ENCODE results near the gene C1QBP. TPM values are rescaled to one million over a fixed set of nuclear protein-coding genes. Genes with fewer than 3 reads are reported as not detected.

The C1QBP gene
- total and polyA plus RNA-seq, 8 donors = 66.3 to 142 (median 113) TPM

DNA sequence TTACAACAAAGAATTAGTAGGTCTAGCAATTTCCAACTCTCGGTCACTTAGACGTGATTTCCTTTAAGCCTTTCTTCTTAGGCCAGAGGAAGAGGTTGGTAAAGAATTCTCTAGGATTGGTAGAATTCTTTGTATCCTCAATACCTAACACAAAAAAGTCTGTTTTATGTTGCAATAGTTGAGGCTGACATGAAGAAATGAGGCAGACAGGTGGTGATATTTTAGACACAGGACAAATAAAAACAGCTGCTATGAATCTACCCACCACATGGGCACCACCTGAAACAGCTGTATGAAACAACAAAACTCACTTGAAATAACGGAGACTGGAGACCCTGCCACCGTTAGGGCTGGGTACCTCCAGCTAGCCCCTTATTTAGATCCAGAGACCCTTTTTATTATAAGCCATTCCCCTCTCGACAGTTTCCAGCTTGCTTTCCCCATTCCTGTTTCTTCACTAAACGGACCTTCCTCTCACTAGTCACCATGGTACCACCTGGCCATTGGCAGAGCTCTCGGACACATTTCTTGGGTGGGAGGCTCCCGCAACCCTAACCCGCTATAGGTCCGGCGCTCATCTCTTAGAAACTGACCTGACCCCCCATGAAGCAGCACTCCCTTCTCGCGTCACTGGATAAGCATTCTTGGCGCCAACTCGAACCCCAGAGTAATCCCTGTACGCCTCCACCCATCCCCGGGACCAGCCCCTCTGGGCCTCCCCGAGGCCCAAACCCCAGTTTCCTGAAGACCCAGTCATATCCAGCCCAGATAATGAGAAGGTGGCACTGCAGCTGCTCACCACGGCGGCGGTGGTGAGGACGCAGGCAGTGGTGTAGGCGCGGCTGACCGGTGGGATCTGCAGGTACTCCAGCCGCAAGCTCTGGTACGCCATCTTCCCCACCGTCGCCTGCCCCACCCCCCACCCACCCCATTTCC is 46.6 kb upstream of the C1QBP start, which contains the start of gene DERL2:
Gene DERL2, minus strand, starts transcription at position 909 of the 936 bp plus-strand sequence. Its CDS starts 17 bp downstream, at position 892.
- H3K9me3 ChIP-seq = no peaks in the 10 kb centered on the region
- H3K27me3 ChIP-seq = no peaks in the 10 kb centered on the region
- intact Hi-C loops (cut with DNase I) = no loop called here
- ATAC-seq (peak; percentile 7), DNase-seq (no peak)
- peak within 1 kb of the TSS; percentile 94 to 99 for H3K4me3 ChIP-seq
- TF ChIP-seq, protein P1, sequence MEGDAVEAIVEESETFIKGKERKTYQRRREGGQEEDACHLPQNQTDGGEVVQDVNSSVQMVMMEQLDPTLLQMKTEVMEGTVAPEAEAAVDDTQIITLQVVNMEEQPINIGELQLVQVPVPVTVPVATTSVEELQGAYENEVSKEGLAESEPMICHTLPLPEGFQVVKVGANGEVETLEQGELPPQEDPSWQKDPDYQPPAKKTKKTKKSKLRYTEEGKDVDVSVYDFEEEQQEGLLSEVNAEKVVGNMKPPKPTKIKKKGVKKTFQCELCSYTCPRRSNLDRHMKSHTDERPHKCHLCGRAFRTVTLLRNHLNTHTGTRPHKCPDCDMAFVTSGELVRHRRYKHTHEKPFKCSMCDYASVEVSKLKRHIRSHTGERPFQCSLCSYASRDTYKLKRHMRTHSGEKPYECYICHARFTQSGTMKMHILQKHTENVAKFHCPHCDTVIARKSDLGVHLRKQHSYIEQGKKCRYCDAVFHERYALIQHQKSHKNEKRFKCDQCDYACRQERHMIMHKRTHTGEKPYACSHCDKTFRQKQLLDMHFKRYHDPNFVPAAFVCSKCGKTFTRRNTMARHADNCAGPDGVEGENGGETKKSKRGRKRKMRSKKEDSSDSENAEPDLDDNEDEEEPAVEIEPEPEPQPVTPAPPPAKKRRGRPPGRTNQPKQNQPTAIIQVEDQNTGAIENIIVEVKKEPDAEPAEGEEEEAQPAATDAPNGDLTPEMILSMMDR (IDR thresholded peaks at IDR 0.05) = no peak
- peaks cover 0 to 68% of the 10 kb centered on the region in 2 donors for H3K36me3 ChIP-seq
- H3K4me1 ChIP-seq = peaks cover 6 to 43% of the 10 kb centered on the region in 2 donors
- H3K27ac ChIP-seq = peak within 1 kb of the TSS; percentile 99 to 100

DNA sequence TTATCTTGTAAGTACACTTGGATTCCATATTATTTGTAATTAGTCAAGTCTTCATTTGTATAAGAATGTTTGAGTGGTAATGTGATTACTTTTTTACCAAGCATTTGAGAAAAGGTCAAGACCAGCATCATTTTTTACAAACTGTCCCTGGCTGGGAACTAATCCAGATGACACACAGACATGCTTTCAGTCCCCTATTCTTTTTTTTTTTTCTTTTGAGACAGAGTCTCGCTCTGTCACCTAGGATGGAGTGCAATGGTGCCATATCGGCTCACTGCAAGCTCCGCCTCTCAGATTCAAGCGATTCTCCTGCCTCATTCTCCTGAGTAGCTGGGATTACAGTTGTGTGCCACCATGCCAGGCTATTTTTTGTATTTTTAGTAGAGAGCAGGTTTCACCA is 42.5 kb upstream of the C1QBP start:
- peaks cover 0 to 83% of the 10 kb centered on the region in 2 donors for H3K36me3 ChIP-seq
- intact Hi-C loops (cut with DNase I) = no loop called here
- H3K4me1 ChIP-seq = peaks cover 6 to 27% of the 10 kb centered on the region in 2 donors
- no peaks in the 10 kb centered on the region for H3K27me3 ChIP-seq
- TF ChIP-seq, protein P1 (IDR thresholded peaks at IDR 0.05) = no peak
- H3K27ac ChIP-seq = no peak overlapping the region
- no peak overlapping the region for H3K4me3 ChIP-seq
- DNase-seq (no peak), ATAC-seq (no peak)
- no peaks in the 10 kb centered on the region for H3K9me3 ChIP-seq

DNA sequence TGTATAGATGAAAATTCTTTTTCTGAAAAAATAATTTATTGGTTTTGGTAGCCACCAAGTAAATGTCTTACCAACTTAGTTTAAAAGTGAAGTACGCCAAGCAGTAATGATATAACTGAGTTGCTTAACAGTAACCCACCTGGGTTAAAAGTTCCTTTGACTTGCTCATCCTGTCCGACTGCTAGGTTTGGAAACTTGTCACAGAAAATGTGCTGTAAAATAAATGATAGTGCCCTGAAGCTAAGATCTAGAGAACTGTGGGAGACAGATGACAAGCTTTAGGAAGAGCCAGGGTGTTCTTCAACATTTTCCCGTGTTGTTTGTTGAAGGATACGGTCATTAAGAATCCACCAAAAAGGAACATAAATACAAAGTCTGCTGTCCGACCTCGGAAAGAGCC is 42.0 kb upstream of the C1QBP start:
- no peak overlapping the region for H3K4me3 ChIP-seq
- peaks cover 0 to 87% of the 10 kb centered on the region in 2 donors for H3K36me3 ChIP-seq
- H3K27me3 ChIP-seq = no peaks in the 10 kb centered on the region
- H3K27ac ChIP-seq = no peak overlapping the region
- no peak for ATAC-seq
- no peak for DNase-seq
- intact Hi-C loops (cut with DNase I) = no loop called here
- TF ChIP-seq, protein P1 (IDR thresholded peaks at IDR 0.05) = no peak
- no peaks in the 10 kb centered on the region for H3K9me3 ChIP-seq
- peaks cover 6 to 27% of the 10 kb centered on the region in 2 donors for H3K4me1 ChIP-seq

- peaks cover 0 to 100% of the 10 kb centered on the region in 2 donors for H3K36me3 ChIP-seq
Measured at GRCh38 chr17:5478992-5479391, 40.0 kb upstream of the C1QBP start.

GRCh38 chr17:5473906-5474305 is 35.0 kb upstream of the C1QBP start:
- ATAC-seq (no peak), DNase-seq (no peak)
- intact Hi-C loops (cut with DNase I) = no loop called here
- no peaks in the 10 kb centered on the region for H3K27me3 ChIP-seq
- H3K36me3 ChIP-seq = peaks cover 0 to 72% of the 10 kb centered on the region in 2 donors
- TF ChIP-seq, protein P1 (IDR thresholded peaks at IDR 0.05) = no peak
- no peaks in the 10 kb centered on the region for H3K9me3 ChIP-seq
- H3K4me1 ChIP-seq = peaks cover 0 to 7% of the 10 kb centered on the region in 2 donors
- H3K4me3 ChIP-seq = no peak overlapping the region
- no peak overlapping the region for H3K27ac ChIP-seq

More at GRCh38 chr17:5478992-5479391, 40.0 kb upstream of the C1QBP start:
- intact Hi-C loops (cut with DNase I) = no loop called here
- TF ChIP-seq, protein P1 (IDR thresholded peaks at IDR 0.05) = no peak
- H3K27ac ChIP-seq = no peak overlapping the region
- peaks cover 0 to 11% of the 10 kb centered on the region in 2 donors for H3K4me1 ChIP-seq
- no peaks in the 10 kb centered on the region for H3K9me3 ChIP-seq
- DNase-seq = no peak
- no peak overlapping the region for H3K4me3 ChIP-seq
- ATAC-seq = no peak
- H3K27me3 ChIP-seq = no peaks in the 10 kb centered on the region

Measured in left lung (tissue), 10 donors.